Panc1 (cell line): ENCODE results near the gene MOK. TPM values are rescaled to one million over a fixed set of nuclear protein-coding genes. Genes with fewer than 3 reads are reported as not detected.
"Not testable (repeated sequence)": the region's sequence is repeated elsewhere in the genome, so short reads cannot be mapped to it uniquely, and the experiment has no call there.

ENCODE experiments used
- ATAC-seq: fragments of 200-7000 bp; cut with Tn5 transposase; 2 replicates; pipeline ENCODE4 v1.9.1; 2020; ENCODE audit warnings: mild to moderate bottlenecking, moderate library complexity
- BruUV-seq: library from RNA; stranded (reverse); fragments of 400-500 nt; replicated peaks from 2 replicates; lab custom pipeline; 2021; lab: Mats Ljungman, UMichigan
- CTCF ChIA-PET: fragments of 300-600 bp; sonication (Branson Sonifier 250); formaldehyde crosslinking; loops from one replicate; lab custom pipeline; 2022; ENCODE audit warnings: antibody characterized with exemption; lab: Charles Lee
- POLR2A ChIA-PET: fragments of 300-600 bp; sonication (Branson Sonifier 250); formaldehyde crosslinking; loops from one replicate; lab custom pipeline; 2022; ENCODE audit warnings: antibody characterized with exemption; lab: Charles Lee
- DNase-seq: peaks from one replicate; pipeline ENCODE4 v3.0.0-alpha.2; 2010; ENCODE audit warnings: low read depth, low spot score
- H3K27ac ChIP-seq: 2 replicates; pipeline ENCODE4 v1.5.1; 2011; ENCODE audit warnings: mild to moderate bottlenecking, low read length, inconsistent platforms
- H3K27me3 ChIP-seq: fragments of 200-500 bp; sonication (Bioruptor generic); 2 replicates; pipeline ENCODE4 v1.6.0; 2014; ENCODE audit warnings: low read length, inconsistent platforms; ENCODE audit not compliant: control insufficient read depth, insufficient read depth
- H3K36me3 ChIP-seq: fragments of 200-500 bp; sonication (Bioruptor generic); 2 replicates; pipeline ENCODE4 v1.5.1; 2014; ENCODE audit warnings: inconsistent platforms, mild to moderate bottlenecking, low read length, moderate library complexity; ENCODE audit not compliant: control insufficient read depth, insufficient read depth
- H3K4me1 ChIP-seq: 2 replicates; pipeline ENCODE4 v1.5.1; 2011; ENCODE audit warnings: inconsistent platforms, mild to moderate bottlenecking, low read length, moderate library complexity; ENCODE audit not compliant: control insufficient read depth, insufficient read depth
- H3K4me3 ChIP-seq, 2 experiments: 2 replicates each; pipeline ENCODE4 v1.5.1; 2011 to 2012; ENCODE audit warnings: low read depth in 2 of 2, low read length in 2 of 2, mild to moderate bottlenecking in 2 of 2, inconsistent platforms in 1 of 2, moderate library complexity in 1 of 2
- H3K9me3 ChIP-seq: fragments of 200-500 bp; sonication (Bioruptor generic); 2 replicates; pipeline ENCODE4 v1.5.1; 2014; ENCODE audit warnings: low read depth, mild to moderate bottlenecking, inconsistent platforms, low read length, moderate library complexity; ENCODE audit not compliant: control insufficient read depth, insufficient read depth
- CTCF ChIP-seq: fragments of 450-650 bp; IDR thresholded peaks from 2 replicates; pipeline ENCODE4 v1.5.1; 2017; ENCODE audit warnings: mild to moderate bottlenecking
- POLR2AphosphoS5 ChIP-seq: IDR thresholded peaks from 2 replicates; pipeline ENCODE4 v1.6.1; 2012; ENCODE audit warnings: mild to moderate bottlenecking, low read depth, low read length, moderate library complexity
- REST ChIP-seq, 2 experiments: IDR thresholded peaks; 2 replicates each; pipeline ENCODE4 v1.6.1; 2011 to 2012; ENCODE audit warnings: low read depth in 2 of 2, control low read depth in 1 of 2, low read length in 1 of 2, mild to moderate bottlenecking in 1 of 2, moderate library complexity in 1 of 2; ENCODE audit not compliant: insufficient read depth in 1 of 2
- SIN3A ChIP-seq: IDR thresholded peaks from 2 replicates; pipeline ENCODE4 v1.6.1; 2012; ENCODE audit warnings: low read depth, mild to moderate bottlenecking, low read length, moderate library complexity, borderline replicate concordance; ENCODE audit not compliant: insufficient read depth
- TCF7L2 ChIP-seq: IDR thresholded peaks from 2 replicates; pipeline ENCODE4 v1.6.1; 2011; ENCODE audit warnings: mild to moderate bottlenecking, low read depth, low read length, inconsistent platforms
- in situ Hi-C: cut with HindIII; loops from 2 replicates; pipeline ENCODE4 v1.10.0; 2016; ENCODE audit warnings: low sequenced_read_pairs, low pct_unique_long_range_greater_than_20kb
- intact Hi-C: fragments of 100-400 bp; cut with micrococcal nuclease; formaldehyde crosslinking; loops from one replicate; pipeline ENCODE4 v1.10.0; 2022; ENCODE audit not compliant: unreplicated experiment
- total RNA-seq: library from RNA; stranded (reverse); gene quantifications from one replicate; pipeline ENCODE4 v1.2.1, GENCODE V29; 2021; ENCODE audit not compliant: unreplicated experiment

Gene MOK
- total RNA-seq, 1 experiment from 2014 or later, result 9.8 TPM

GRCh38 chr14:102330806-102331205 is 25.8 kb upstream of the MOK start:
- no peak for TF ChIP-seq TCF7L2
- TF ChIP-seq CTCF, result no peak
- no peak for TF ChIP-seq REST (IDR thresholded peaks at IDR 0.05; ENCODE audit: insufficient read depth in 1 of 2, low read depth in 2 of 2, low read length in 1 of 2)
- no peak for TF ChIP-seq POLR2AphosphoS5
- ATAC-seq (no peak), DNase-seq (no peak)
- no peak overlapping the region for H3K4me3 ChIP-seq
- in situ Hi-C loops (no loop called here), intact Hi-C loops (no loop called here)
- no TSS peak for BruUV-seq
- peaks cover 2% of the 10 kb centered on the region; the same call in 1 of the 2 replicates for H3K36me3 ChIP-seq
- H3K27ac ChIP-seq, result no peak overlapping the region
- H3K27me3 ChIP-seq, result no peaks in the 10 kb centered on the region
- no peaks in the 10 kb centered on the region for H3K4me1 ChIP-seq
- ChIA-PET CTCF (no interaction called here), POLR2A (no interaction called here)
- no peaks in the 10 kb centered on the region for H3K9me3 ChIP-seq

DNA sequence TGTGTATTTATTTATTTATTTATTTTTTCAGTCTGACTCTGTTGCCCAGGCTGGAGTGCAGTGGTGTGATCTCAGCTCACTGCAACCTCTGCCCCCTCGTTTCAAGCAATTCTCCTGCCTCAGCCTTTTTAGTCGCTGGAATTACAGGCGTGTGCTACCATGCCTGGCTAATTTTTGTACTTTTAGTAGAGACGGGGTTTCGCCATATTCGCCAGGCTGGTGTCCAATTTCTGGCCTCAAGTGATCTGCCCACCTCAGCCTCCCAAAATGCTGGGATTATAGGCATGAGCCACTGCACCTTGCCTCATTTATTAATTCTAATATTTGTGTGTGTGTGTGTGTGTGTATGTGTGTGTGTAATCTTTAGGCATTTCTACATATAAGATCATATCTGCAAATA is 24.4 kb upstream of the MOK start:
- ATAC-seq, H3K4me1 ChIP-seq, in situ Hi-C loops, DNase-seq, BruUV-seq, POLR2A ChIA-PET, CTCF ChIA-PET, intact Hi-C loops, H3K9me3 ChIP-seq, H3K36me3 ChIP-seq, H3K4me3 ChIP-seq, H3K27me3 ChIP-seq, H3K27ac ChIP-seq: not testable (repeated sequence)

DNA sequence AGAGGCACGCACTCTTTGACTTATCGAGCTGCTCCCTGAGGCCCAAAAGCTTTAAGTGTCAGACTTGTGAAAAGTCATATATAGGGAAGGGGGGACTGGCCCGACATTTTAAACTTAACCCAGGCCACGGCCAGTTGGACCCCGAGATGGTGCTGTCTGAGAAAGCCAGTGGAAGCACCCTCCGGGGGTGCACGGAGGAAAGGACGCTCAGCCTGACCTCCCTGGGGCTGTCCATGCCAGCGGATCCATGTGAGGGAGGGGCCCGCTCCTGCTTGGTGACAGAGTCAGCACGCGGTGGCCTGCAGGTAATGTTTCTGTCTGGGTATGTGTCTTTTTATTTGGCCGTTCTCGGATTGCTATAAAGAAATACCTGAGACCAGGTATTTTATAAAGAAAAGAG is 21.6 kb upstream of the MOK start:
- in situ Hi-C loops (no loop called here), intact Hi-C loops (no loop called here)
- CTCF ChIA-PET, result no interaction called here
- no peak overlapping the region for H3K4me3 ChIP-seq
- no peak for TF ChIP-seq SIN3A
- TF ChIP-seq CTCF, result no peak
- no peak for TF ChIP-seq POLR2AphosphoS5
- TF ChIP-seq TCF7L2, result no peak
- TF ChIP-seq REST (IDR thresholded peaks at IDR 0.05; ENCODE audit: insufficient read depth in 1 of 2, low read depth in 2 of 2, low read length in 1 of 2), result no peak
- no peaks in the 10 kb centered on the region for H3K9me3 ChIP-seq
- DNase-seq (no peak), ATAC-seq (no peak)
- no peaks in the 10 kb centered on the region for H3K36me3 ChIP-seq
- no peaks in the 10 kb centered on the region for H3K4me1 ChIP-seq
- no peak overlapping the region for H3K27ac ChIP-seq
- BruUV-seq, result no TSS peak
- POLR2A ChIA-PET, result no interaction called here
- H3K27me3 ChIP-seq, result no peaks in the 10 kb centered on the region
